Endothelial cell of umbilical vein (primary cell): ENCODE measurements around the gene EHMT1. TPM values are rescaled to one million over a fixed set of nuclear protein-coding genes. Genes with fewer than 3 reads are reported as not detected.
"Not testable (repeated sequence)": the region's sequence is repeated elsewhere in the genome, so short reads cannot be mapped to it uniquely, and the experiment has no call there.

Source experiments
- BruUV-seq: library from RNA; stranded (reverse); fragments of 400-500 nt; replicated peaks from 2 replicates; lab custom pipeline; 2021; lab: Mats Ljungman, UMichigan
- CTCF ChIA-PET: fragments of 300-600, 350-600 bp; sonication (Branson Sonifier 250); formaldehyde crosslinking; loops from one replicate; lab custom pipeline; 2021; ENCODE audit warnings: antibody characterized with exemption, inconsistent platforms; lab: Charles Lee
- POLR2A ChIA-PET: fragments of 300-600, 350-600 bp; sonication (Branson Sonifier 250); formaldehyde crosslinking; loops from one replicate; lab custom pipeline; 2021; ENCODE audit warnings: antibody characterized with exemption, inconsistent platforms; lab: Charles Lee
- DNase-seq: peaks from one replicate; pipeline ENCODE4 v3.0.0-alpha.2; 2011; ENCODE audit warnings: low read depth, low spot score
- FAIRE-seq: peaks from 2 replicates; lab custom pipeline; 2011; peaks lifted over from hg19 to GRCh38; lab: Jason Lieb, UNC
- H2AFZ ChIP-seq: 2 replicates; pipeline ENCODE4 v1.6.0; 2012; ENCODE audit warnings: low read depth, low read length, control low read depth, inconsistent platforms
- H3K27ac ChIP-seq: 2 replicates; pipeline ENCODE4 v1.5.1; 2011; ENCODE audit warnings: low read depth, mild to moderate bottlenecking, control low read depth, low read length, moderate library complexity; ENCODE audit not compliant: insufficient read depth
- H3K27me3 ChIP-seq, 2 experiments: 2 replicates each; pipeline versions ENCODE4 v1.6.0 to v1.6.1; 2011; ENCODE audit warnings: low read length in 2 of 2, mixed read lengths in 1 of 2; ENCODE audit not compliant: control insufficient read depth in 2 of 2, insufficient read depth in 2 of 2
- H3K36me3 ChIP-seq, 2 experiments: 2 replicates in 1 of 2; 3 replicates in 1 of 2; pipeline ENCODE4 v1.5.1; 2011; ENCODE audit warnings: low read length in 2 of 2, mild to moderate bottlenecking in 1 of 2, moderate library complexity in 1 of 2; ENCODE audit not compliant: control insufficient read depth in 2 of 2, insufficient read depth in 2 of 2; ENCODE audit errors: extremely low read depth in 1 of 2
- H3K4me1 ChIP-seq: 3 replicates; pipeline ENCODE4 v1.5.1; 2011; ENCODE audit warnings: mild to moderate bottlenecking, low read length; ENCODE audit not compliant: control insufficient read depth, insufficient read depth; ENCODE audit errors: extremely low read depth
- H3K4me2 ChIP-seq: 2 replicates; pipeline ENCODE4 v1.6.1; 2011; ENCODE audit warnings: low read length, control low read depth, mixed read lengths; ENCODE audit not compliant: insufficient read depth
- H3K4me3 ChIP-seq, 3 experiments: fragments of 200-600 bp in 1 of 3; sonication (generic), shearing (Covaris generic) in 1 of 3; replicated peaks in 1 of 3; 2 replicates each; pipeline ENCODE4 v1.5.1; 2011 to 2016; ENCODE audit warnings: control low read depth in 3 of 3, low read length in 3 of 3, mild to moderate bottlenecking in 2 of 3, inconsistent platforms in 1 of 3, low read depth in 1 of 3, moderate library complexity in 1 of 3; ENCODE audit not compliant: insufficient read depth in 1 of 3
- H3K79me2 ChIP-seq: 2 replicates; pipeline ENCODE4 v1.6.0; 2012; ENCODE audit warnings: low read length, inconsistent platforms; ENCODE audit not compliant: control insufficient read depth, insufficient read depth
- H3K9ac ChIP-seq: replicated peaks from 2 replicates; pipeline ENCODE3; 2011; ENCODE audit warnings: low read length, control low read depth; ENCODE audit not compliant: insufficient read depth; ENCODE audit errors: extremely low read depth
- H3K9me1 ChIP-seq: replicated peaks from 3 replicates; pipeline ENCODE4 v1.6.0; 2011; ENCODE audit warnings: mild to moderate bottlenecking, low read length; ENCODE audit not compliant: control insufficient read depth, insufficient read depth; ENCODE audit errors: extremely low read depth
- H3K9me3 ChIP-seq: replicated peaks from 2 replicates; pipeline ENCODE4 v1.5.1; 2012; ENCODE audit warnings: low read length, inconsistent platforms; ENCODE audit not compliant: control insufficient read depth, insufficient read depth
- H4K20me1 ChIP-seq: replicated peaks from 2 replicates; pipeline ENCODE3; 2011; ENCODE audit warnings: mild to moderate bottlenecking, low read length; ENCODE audit not compliant: control insufficient read depth, insufficient read depth; ENCODE audit errors: extremely low read depth
- EZH2 ChIP-seq: IDR thresholded peaks from 2 replicates; pipeline ENCODE4 v1.6.1; 2012; ENCODE audit warnings: borderline replicate concordance, low read depth, mild to moderate bottlenecking, moderate library complexity, low read length, inconsistent platforms; ENCODE audit not compliant: severe bottlenecking
- FOS ChIP-seq: IDR thresholded peaks from 2 replicates; pipeline ENCODE4 v1.6.1; 2011; ENCODE audit warnings: mild to moderate bottlenecking, low read length, moderate library complexity, borderline replicate concordance; ENCODE audit not compliant: insufficient read depth
- GATA2 ChIP-seq: IDR thresholded peaks from 2 replicates; pipeline ENCODE4 v1.7.0; 2011; ENCODE audit warnings: low read depth, mild to moderate bottlenecking, moderate library complexity, mixed read lengths, low read length; ENCODE audit not compliant: insufficient read length, insufficient read depth
- JUN ChIP-seq: IDR thresholded peaks from 2 replicates; pipeline ENCODE4 v1.6.1; 2011; ENCODE audit warnings: borderline replicate concordance, low read depth; ENCODE audit not compliant: insufficient read length, insufficient read depth
- MYC ChIP-seq: IDR thresholded peaks from one replicate; pipeline ENCODE4 v1.6.1; 2011; ENCODE audit warnings: mild to moderate bottlenecking, low read depth, low read length
- POLR2A ChIP-seq: IDR thresholded peaks from 2 replicates; pipeline ENCODE4 v1.6.1; 2012; ENCODE audit warnings: low read depth, mild to moderate bottlenecking, control low read depth, low read length
- POLR2AphosphoS5 ChIP-seq: IDR thresholded peaks from 2 replicates; pipeline ENCODE4 v1.6.1; 2012; ENCODE audit warnings: low read depth, mild to moderate bottlenecking, control low read depth, low read length, moderate library complexity; ENCODE audit not compliant: insufficient read depth
- dilution Hi-C: fragments of 300-500 bp; cut with MboI; formaldehyde crosslinking; loops from one replicate; pipeline ENCODE4 v1.15.0; 2019; ENCODE audit warnings: low sequenced_read_pairs; ENCODE audit not compliant: extremely low pct_ligation_motif_present
- intact Hi-C: fragments of 100-400 bp; cut with micrococcal nuclease; formaldehyde crosslinking; loops from one replicate; pipeline ENCODE4 v1.10.0; 2022
- polyA plus RNA-seq, 4 experiments: library from polyadenylated mRNA; depleted of rRNA in 3 of 4; stranded (reverse) in 3 of 4; unstranded in 1 of 4; fragments of >200 nt; gene quantifications; 2 replicates each; pipeline versions ENCODE4 v1.2.1 to v1.2.3, GENCODE V29; 2011 to 2012; ENCODE audit warnings: missing spikeins in 1 of 4
- total RNA-seq: library from RNA; stranded (reverse); gene quantifications from 2 replicates; pipeline ENCODE4 v1.2.3, GENCODE V29; 2021
- TF ChIP-seq, protein P1 (sequence below), 2 donors: IDR thresholded peaks; 1 replicate in 1 of 2; 2 replicates in 1 of 2; pipeline ENCODE4 v1.5.1; 2011; ENCODE audit warnings: low read length in 2 of 2, mild to moderate bottlenecking in 2 of 2, moderate library complexity in 2 of 2, control low read depth in 1 of 2, inconsistent platforms in 1 of 2, low read depth in 1 of 2; ENCODE audit not compliant: insufficient read depth in 1 of 2; ENCODE audit errors: extremely low read depth in 1 of 2
- TF ChIP-seq, protein P2 (sequence below): IDR thresholded peaks from 2 replicates; pipeline ENCODE4 v1.6.1; 2011; ENCODE audit not compliant: insufficient read depth, insufficient read length

The EHMT1 gene
- total and polyA plus RNA-seq, 2 donors (not counting 3 experiments of a cell fraction or from before 2014, with no cell fraction given), result 48.2 to 104 TPM

DNA sequence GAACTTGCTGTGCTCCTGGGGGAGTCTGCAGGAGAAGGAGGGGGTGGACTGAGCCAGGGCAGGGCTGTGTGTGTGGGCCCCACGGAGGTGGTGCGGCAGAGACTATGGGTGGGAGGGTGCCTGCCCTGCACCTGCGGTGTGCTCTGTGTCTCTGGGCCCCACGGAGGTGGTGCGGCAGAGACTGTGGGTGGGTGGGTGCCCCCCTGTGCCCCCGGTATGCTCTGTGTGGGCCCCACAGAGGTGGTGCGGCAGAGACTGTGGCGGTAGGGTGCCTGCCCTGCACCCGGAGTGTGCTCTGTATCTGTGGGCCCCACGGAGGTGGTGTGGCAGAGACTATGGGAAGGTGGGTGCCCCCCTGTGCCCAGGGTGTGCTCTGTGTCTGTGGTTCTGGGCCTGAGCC is 103.7 kb downstream of the EHMT1 start:
- TF ChIP-seq FOS (no peak), JUN (no peak), GATA2 (no peak), EZH2 (no peak), POLR2A (no peak), MYC (no peak), POLR2AphosphoS5 (no peak)
- TF ChIP-seq, protein P1, sequence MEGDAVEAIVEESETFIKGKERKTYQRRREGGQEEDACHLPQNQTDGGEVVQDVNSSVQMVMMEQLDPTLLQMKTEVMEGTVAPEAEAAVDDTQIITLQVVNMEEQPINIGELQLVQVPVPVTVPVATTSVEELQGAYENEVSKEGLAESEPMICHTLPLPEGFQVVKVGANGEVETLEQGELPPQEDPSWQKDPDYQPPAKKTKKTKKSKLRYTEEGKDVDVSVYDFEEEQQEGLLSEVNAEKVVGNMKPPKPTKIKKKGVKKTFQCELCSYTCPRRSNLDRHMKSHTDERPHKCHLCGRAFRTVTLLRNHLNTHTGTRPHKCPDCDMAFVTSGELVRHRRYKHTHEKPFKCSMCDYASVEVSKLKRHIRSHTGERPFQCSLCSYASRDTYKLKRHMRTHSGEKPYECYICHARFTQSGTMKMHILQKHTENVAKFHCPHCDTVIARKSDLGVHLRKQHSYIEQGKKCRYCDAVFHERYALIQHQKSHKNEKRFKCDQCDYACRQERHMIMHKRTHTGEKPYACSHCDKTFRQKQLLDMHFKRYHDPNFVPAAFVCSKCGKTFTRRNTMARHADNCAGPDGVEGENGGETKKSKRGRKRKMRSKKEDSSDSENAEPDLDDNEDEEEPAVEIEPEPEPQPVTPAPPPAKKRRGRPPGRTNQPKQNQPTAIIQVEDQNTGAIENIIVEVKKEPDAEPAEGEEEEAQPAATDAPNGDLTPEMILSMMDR (IDR thresholded peaks at IDR 0.05; ENCODE audit: extremely low read depth in 1 of 2, insufficient read depth in 1 of 2, low read depth in 1 of 2, low read length in 2 of 2), result no peak
- TF ChIP-seq, protein P2, sequence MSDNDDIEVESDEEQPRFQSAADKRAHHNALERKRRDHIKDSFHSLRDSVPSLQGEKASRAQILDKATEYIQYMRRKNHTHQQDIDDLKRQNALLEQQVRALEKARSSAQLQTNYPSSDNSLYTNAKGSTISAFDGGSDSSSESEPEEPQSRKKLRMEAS, result no peak

DNA sequence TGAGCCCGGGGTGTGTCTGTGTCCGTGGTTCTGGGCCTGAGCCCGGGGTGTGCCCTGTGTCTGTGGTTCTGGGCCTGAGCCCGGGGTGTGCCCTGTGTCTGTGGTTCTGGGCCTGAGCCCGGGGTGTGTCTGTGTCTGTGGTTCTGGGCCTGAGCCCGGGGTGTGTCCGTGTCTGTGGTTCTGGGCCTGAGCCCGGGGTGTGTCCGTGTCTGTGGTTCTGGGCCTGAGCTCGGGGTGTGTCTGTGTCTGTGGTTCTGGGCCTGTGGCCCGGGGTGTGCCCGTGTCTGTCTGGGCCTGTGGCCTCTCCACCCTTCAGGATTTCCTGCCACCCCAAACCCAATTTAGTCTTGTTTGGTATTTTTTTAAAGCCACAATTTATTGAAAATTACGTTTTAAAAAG is 104.6 kb downstream of the EHMT1 start:
- H3K4me3 ChIP-seq, H3K9me1 ChIP-seq, FAIRE-seq, H3K27me3 ChIP-seq, H3K4me1 ChIP-seq, H2AFZ ChIP-seq, CTCF ChIA-PET, H3K4me2 ChIP-seq, POLR2A ChIA-PET, intact Hi-C loops, H3K9ac ChIP-seq, DNase-seq, H4K20me1 ChIP-seq, H3K9me3 ChIP-seq, dilution Hi-C loops, H3K27ac ChIP-seq, BruUV-seq, H3K36me3 ChIP-seq: not testable (repeated sequence)
- peaks cover 52% of the 10 kb centered on the region for H3K79me2 ChIP-seq

More for the DNA sequence above, 103.7 kb downstream of the EHMT1 start:
- BruUV-seq, result no TSS peak
- Histone ChIP-seq H3K4me3 (no peak overlapping the region), H3K4me2 (no peak overlapping the region), H3K27me3 (no peaks in the 10 kb centered on the region), H3K9ac (no peak overlapping the region), H2AFZ (no peak overlapping the region), H3K27ac (no peak overlapping the region), H4K20me1 (no peaks in the 10 kb centered on the region), H3K9me1 (no peaks in the 10 kb centered on the region), H3K4me1 (no peaks in the 10 kb centered on the region), H3K79me2 (peaks cover 48% of the 10 kb centered on the region), H3K36me3 (peaks cover 0 to 6% of the 10 kb centered on the region in 2 experiments), H3K9me3 (no peaks in the 10 kb centered on the region)
- intact Hi-C loops, result no loop called here
- no peak for DNase-seq
- FAIRE-seq, result no peak
- POLR2A ChIA-PET, result no interaction called here
- CTCF ChIA-PET, result no interaction called here
- dilution Hi-C loops, result no loop called here
